Esophagus squamous epithelium (tissue), 4 donors: Measurements from ENCODE around the gene TSEN2.

Experiments
- POLR2A ChIP-seq, 4 donors: fragments of 450-650 bp; IDR thresholded peaks; one replicate each; pipeline ENCODE4 v1.6.1; 2017; ENCODE audit warnings: antibody characterized with exemption in 4 of 4, mild to moderate bottlenecking in 4 of 4, moderate library complexity in 3 of 4
- TF ChIP-seq, protein P1 (sequence below), 6 experiments: fragments of 450-650 bp in 4 of 6; fragments of 200-600 bp in 2 of 6; sonication (generic) in 2 of 6; IDR thresholded peaks; one replicate each; pipeline ENCODE4 v1.5.1; 2016 to 2019; ENCODE audit warnings: antibody characterized with exemption in 6 of 6, mild to moderate bottlenecking in 4 of 6, moderate library complexity in 4 of 6

DNA sequence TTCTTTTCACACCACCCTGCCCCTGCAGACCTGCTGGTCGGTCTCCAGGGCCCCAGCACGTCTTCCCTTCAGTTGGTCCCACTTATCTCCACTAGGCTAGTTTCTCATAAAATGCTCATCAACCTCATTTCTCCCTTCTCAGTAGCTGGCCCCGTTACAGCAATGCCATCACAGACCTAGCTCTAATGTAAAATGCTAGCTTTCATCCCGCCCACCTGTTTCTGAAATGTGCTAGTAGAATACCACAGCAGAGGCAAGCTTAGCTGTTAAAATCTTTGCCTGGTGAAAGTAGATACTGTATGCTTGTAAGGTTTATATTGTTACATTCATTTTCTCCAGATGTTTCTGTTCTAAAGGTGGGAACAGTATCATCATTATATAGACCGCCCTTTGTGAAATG, 47.9 kb downstream of the TSEN2 start:
- TF ChIP-seq, protein P1, sequence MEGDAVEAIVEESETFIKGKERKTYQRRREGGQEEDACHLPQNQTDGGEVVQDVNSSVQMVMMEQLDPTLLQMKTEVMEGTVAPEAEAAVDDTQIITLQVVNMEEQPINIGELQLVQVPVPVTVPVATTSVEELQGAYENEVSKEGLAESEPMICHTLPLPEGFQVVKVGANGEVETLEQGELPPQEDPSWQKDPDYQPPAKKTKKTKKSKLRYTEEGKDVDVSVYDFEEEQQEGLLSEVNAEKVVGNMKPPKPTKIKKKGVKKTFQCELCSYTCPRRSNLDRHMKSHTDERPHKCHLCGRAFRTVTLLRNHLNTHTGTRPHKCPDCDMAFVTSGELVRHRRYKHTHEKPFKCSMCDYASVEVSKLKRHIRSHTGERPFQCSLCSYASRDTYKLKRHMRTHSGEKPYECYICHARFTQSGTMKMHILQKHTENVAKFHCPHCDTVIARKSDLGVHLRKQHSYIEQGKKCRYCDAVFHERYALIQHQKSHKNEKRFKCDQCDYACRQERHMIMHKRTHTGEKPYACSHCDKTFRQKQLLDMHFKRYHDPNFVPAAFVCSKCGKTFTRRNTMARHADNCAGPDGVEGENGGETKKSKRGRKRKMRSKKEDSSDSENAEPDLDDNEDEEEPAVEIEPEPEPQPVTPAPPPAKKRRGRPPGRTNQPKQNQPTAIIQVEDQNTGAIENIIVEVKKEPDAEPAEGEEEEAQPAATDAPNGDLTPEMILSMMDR (IDR thresholded peaks at IDR 0.05) = no peak
- no peak for TF ChIP-seq POLR2A (IDR thresholded peaks at IDR 0.05)
